Keratinocyte (primary cell): ENCODE measurements around the gene SOCS3.

ENCODE experiments used
- CTCF ChIP-seq, 3 experiments: IDR thresholded peaks in 1 of 3; conservative IDR thresholded peaks in 1 of 3; optimal IDR thresholded peaks in 1 of 3; 2 replicates in 2 of 3; 3 replicates in 1 of 3; pipeline versions ENCODE3 to v1.5.1; 2011; ENCODE audit warnings: low read length in 3 of 3, mild to moderate bottlenecking in 3 of 3, moderate library complexity in 2 of 3, control low read depth in 1 of 3, inconsistent platforms in 1 of 3; ENCODE audit not compliant: insufficient read depth in 2 of 3; ENCODE audit errors: extremely low read depth in 1 of 3
- EZH2 ChIP-seq: IDR thresholded peaks from one replicate; pipeline ENCODE4 v1.6.1; 2012; ENCODE audit warnings: inconsistent platforms, mild to moderate bottlenecking, low read length, moderate library complexity

- TF ChIP-seq CTCF (optimal IDR thresholded peaks at IDR 0.05 in 1 of 3, IDR thresholded peaks at IDR 0.05 in 1 of 3, conservative IDR thresholded peaks at IDR 0.05 in 1 of 3; ENCODE audit: extremely low read depth in 1 of 3, insufficient read depth in 2 of 3, low read length in 3 of 3): no peak
- no peak for TF ChIP-seq EZH2
Measured at GRCh38 chr17:78371056-78371455, 11.2 kb upstream of the SOCS3 start.
